DND-41 (cell line): ENCODE measurements around the gene BASP1.

Experiments
- EZH2 ChIP-seq: IDR thresholded peaks from 3 replicates; pipeline ENCODE4 v1.6.1; 2012; ENCODE audit warnings: borderline replicate concordance, low read depth, mild to moderate bottlenecking, moderate library complexity, low read length, inconsistent platforms; ENCODE audit not compliant: severe bottlenecking
- TF ChIP-seq, protein P1 (sequence below): IDR thresholded peaks from 2 replicates; pipeline ENCODE4 v1.5.1; 2012; ENCODE audit warnings: borderline replicate concordance, low read length, moderate library complexity, mild to moderate bottlenecking; ENCODE audit not compliant: poor library complexity, severe bottlenecking; ENCODE audit errors: extremely low read depth

DNA sequence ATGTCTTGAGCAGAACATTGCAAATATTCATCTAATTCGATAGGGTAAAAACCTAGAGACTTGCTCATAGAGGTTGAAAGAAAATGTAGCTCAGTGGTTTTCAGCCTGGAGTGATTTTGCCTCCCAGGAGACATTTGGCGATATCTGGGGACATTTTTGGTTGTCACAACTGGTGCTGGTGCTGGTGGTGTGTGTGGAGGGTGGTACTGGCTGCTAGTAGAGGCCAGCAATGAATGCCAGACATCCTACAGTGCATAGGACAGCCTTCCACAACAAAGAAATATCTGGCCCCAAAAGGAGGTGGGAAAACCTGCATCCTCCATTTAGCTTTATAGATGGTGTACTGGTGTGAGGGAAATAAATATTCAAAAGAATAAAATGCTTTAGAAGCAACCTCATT is 2.1 kb upstream of the BASP1 start:
- TF ChIP-seq, protein P1, sequence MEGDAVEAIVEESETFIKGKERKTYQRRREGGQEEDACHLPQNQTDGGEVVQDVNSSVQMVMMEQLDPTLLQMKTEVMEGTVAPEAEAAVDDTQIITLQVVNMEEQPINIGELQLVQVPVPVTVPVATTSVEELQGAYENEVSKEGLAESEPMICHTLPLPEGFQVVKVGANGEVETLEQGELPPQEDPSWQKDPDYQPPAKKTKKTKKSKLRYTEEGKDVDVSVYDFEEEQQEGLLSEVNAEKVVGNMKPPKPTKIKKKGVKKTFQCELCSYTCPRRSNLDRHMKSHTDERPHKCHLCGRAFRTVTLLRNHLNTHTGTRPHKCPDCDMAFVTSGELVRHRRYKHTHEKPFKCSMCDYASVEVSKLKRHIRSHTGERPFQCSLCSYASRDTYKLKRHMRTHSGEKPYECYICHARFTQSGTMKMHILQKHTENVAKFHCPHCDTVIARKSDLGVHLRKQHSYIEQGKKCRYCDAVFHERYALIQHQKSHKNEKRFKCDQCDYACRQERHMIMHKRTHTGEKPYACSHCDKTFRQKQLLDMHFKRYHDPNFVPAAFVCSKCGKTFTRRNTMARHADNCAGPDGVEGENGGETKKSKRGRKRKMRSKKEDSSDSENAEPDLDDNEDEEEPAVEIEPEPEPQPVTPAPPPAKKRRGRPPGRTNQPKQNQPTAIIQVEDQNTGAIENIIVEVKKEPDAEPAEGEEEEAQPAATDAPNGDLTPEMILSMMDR = no peak
- no peak for TF ChIP-seq EZH2
